HG02798 (cell line): ENCODE measurements around the gene CAMSAP1.

ENCODE experiments used
- ATAC-seq: cut with Tn5 transposase; IDR thresholded peaks from one replicate; pipeline ENCODE4 v1.9.1; 2021; ENCODE audit warnings: mild to moderate bottlenecking; ENCODE audit not compliant: unreplicated experiment, poor library complexity

The CAMSAP1 gene

DNA sequence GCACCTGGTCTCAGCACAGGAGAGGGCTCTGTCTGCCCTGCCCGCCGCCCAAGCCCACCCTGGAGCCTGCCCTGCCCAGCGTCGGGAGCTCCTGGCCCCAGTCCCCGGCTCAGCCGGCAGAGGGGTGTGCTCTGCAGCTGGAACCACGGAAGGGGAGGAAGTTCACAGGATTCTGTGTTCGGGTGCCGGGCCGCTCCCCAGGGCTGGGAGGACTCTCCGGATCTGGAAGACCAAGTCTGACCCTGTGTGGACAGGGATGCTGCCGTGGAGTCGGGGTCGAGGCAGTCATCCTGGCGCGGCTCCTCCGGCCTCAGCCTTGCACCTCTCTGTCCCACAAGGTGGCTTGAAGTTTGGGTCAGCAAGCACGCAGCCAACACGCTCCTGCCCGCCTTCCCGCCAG, 126.7 kb downstream of the CAMSAP1 start:
- ATAC-seq = no peak

DNA sequence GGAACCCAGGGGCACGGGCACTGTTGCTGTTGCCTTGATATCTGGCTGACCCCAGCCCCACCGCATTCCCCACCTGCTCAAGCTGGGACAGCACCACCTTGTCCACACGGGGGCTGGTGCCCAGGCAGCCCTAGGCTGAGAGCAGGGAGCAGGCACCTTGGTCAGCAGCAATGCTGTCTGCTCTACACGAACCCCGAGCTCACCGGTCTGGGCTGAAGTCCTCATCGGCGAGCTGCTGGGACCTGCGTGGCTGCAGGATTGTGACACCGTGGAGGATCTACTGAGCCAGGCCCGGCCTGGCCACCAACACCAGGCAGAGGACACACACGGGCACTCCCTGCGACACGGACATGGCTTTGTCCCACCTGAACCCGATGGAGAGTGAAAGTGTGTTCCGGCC, 127.3 kb downstream of the CAMSAP1 start:
- ATAC-seq = no peak

DNA sequence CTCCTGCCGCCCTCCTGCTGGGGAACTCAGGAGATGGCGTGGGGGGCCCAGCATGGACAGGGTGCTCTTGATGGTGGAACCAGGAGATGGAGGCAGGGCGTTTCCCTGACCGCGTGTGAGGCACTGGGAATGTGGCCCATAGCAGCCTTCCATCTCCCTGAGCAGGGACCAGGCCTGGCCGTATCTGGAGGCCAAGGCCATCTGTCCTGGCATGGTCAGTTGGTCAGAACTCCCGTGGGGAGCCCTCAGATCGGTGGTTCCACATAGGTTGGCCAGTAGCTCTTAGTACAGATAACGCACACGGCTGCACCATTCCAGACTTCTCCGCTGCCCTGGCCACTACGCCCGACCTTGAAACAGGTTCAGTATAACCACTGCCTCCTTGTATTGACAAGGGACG, 127.8 kb downstream of the CAMSAP1 start:
- ATAC-seq = no peak

DNA sequence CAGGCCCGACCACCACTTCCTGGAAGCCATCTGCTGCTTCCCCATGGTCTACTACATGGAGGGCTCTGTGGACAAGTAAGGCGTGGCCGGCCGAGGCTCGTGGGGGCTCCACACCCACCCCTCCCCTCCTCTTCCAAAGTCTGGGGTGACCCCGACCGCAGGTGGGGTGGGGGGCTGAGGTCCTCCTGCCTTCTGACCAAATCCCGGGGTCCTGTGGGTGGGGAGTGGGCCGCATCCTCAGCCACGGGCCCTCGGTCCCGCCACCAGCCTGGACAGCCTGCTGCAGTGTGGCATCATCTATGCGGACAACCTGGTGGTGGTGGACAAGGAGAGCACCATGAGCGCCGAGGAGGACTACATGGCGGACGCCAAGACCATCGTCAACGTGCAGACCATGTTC, 128.9 kb downstream of the CAMSAP1 start:
- no peak for ATAC-seq

DNA sequence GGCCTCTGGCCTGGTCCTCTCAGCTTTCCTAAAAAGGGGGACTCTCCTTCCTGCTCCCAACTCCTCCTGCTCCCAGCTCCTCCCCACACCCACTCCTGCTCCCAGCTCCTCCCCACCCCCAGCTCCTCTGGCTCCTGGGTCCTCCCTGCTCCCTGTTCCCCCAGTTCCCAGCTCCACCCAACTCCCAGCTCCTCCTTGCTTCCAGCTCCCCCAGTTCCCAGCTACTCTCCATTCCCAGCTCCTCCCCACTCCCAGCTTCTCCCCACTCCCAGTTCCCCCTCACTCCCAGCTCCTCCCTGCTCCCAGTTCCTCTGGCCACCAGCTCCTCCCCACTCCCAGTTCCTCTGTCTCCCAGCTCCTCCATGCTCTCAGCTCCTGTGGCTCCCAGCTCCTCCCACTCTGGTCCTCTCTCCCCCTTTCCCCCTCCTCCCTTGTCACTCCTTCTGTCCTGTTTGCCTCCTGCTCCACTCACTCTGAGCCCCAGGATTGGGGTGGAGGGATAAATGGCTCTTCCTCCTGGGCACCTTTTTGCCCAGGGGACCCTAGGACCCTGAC, 129.6 kb downstream of the CAMSAP1 start:
- no peak for ATAC-seq

DNA sequence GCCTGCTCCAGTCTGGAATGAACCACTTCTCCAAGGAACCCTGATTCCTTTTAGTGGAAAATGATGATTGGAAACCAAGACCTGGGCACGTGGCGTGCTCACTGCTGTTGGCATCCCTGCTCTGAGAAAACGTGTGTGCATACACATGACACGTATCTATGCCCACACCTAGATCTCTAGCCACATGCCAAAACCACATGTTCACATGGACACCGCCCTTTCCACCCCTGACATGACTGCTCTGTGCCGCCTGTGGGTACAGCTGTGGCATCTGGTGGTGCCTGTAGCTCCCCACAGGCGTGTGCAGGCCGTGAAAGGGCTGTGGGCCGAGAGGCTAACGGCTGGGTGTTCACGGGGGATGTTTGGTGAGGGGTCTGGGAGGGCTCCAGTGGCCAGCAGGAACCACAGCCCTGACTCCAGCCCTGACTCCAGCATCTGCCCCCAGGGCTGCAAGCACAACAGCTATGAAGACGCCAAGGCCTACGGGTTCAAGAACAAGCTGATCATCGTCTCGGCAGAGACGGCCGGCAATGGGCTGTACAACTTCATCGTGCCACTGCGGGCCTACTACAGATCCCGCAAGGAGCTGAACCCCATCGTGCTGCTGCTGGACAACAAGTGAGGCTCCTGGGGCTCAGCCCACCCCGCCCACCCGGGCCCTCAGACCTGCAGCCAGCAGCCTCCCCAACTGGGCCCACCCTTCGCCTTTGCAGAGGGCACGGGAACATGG, 130.3 kb downstream of the CAMSAP1 start:
- ATAC-seq = no peak

DNA sequence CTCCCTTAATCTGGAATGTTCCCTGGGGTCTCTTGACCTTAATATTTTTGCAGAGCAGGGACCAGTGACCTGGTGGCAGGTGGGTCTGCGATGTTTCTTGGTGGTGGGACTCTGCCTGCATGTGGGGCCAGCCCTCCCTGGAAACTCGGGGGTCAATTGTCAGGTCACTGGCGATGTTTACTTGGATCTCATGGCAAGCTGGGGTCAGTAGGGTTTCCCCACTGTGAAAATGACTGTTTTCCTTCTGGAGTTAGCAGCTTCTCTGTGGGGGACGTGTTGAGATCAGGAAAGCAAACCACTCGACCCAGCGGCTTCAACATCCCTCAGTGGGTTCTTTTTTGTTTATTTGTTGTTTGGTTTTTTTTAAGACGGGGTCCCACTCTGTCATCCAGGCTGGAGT, 131.4 kb downstream of the CAMSAP1 start:
- no peak for ATAC-seq

DNA sequence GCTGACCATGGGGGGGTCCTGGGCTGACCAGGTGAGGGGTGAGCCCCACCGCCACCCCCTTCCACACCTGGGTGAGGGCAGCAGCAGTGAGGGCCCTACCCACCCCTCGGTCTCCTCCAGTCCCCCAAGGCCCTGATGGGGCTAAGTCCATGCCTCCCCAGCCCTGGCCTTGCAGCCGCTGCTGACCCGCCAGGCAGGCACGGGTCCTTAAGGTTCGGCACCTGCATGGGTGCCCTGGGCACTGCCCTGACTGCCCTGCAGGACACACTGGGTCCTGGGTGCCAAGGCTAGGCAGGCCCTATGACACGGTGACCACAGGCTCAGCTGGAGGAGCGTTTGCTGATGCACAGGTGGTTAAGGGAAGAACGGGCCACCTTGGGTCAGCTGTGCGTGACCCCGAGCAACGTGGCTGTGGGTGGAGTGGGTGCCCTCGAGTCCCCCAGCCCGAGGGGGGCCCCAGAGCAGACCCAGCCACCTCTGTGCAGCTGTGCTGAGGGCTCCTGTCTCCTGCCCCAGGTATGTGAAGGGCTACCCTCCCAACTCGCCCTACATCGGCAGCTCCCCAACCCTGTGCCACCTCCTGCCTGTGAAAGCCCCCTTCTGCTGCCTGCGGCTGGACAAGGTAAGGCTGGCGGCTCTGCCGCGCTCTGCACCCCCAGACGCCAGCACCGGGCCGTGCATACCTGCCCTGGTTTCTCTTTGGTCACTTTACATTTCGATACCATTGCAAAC, 132.4 kb downstream of the CAMSAP1 start:
- no peak for ATAC-seq

DNA sequence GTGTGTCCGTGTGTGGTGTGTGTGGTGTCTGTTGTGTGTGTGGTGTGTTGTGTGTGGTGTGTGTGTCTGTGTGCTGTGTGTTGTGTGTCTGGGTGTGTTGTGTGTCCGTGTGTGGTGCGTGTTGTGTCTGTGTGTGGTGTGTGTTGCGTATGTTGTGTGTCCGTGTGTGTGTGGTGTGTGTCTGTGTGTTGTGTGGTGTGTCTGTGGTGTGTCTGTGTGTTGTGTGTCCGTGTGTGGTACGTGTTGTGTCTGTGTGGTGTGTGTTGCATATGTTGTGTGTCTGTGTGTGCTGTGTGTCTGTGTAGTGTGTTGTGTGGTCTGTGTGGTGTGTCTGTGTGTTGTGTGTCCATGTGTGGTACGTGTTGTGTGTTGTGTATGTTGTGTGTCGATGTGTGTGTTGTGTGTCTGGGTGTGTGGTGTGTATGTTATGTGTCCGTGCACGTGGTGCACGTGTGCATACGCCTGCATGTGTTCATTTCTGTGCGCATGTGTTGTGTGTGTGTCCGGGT, 133.1 kb downstream of the CAMSAP1 start:
- ATAC-seq = no peak

DNA sequence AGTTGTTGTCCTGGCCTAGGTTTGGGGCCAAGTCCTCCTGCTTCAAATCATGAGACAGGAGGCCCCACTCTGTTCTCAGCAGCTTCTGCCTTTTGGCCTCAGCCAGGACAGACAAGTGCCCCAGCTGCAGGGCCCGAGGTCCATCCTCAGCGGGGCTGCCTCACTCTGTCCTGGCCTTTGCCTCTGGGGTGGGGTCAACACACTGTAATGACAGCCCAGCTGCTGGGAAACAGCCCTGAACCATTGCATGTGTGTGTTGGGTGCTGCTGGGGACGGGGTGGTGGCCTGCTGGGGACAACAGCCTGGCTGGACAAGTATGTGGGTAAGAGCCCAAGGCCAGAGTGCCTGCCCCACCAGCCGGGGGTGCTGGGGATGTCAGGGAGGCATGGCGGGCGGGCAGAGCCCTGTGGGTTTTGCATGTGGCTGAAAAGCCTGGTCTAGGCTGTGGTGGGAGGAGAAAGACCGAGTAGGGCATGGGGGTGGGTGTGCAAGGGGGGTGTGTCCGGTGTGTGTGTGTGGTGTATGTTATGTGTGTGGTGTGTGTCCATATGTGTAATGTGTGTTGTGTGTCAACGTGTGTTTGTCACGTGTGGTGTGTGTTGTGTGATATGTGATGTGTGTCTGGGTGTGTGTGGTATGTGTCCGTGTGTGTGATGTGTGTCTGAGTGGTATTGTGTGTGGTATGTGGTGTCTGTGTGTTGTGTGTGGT, 133.7 kb downstream of the CAMSAP1 start:
- ATAC-seq = no peak

DNA sequence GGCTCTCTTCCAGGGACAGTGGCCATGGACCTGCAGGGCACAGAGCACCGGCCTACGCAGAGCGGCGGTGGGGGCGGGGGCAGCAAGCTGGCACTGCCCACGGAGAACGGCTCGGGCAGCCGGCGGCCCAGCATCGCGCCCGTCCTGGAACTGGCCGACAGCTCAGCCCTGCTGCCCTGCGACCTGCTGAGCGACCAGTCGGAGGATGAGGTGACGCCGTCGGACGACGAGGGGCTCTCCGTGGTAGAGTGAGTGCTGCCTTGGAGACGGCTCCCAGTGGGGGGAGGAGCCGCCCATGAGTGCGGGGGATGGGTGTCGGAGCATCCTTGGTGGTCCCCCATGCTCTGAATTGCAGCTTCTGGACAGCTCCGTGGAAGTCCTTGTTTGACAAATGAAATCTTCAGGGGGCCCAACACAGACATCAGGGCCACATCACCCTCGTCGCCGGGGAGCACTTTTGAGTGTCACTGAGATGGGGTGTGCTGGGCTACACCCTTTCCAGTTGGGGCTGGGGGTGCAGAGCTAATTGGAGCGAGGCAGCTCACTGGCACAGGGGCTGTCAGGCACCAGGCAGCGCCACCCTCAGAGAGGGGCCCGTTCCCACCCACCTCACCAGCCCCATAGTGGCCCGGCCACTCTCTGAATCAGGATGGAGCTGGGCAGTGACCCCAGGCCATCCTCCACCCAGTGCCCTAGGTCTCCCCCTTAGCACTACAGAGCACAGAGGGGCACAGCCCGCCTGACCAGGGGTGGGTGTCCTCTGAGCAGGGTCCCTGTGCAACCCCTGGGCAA, 134.4 kb downstream of the CAMSAP1 start:
- no peak for ATAC-seq

DNA sequence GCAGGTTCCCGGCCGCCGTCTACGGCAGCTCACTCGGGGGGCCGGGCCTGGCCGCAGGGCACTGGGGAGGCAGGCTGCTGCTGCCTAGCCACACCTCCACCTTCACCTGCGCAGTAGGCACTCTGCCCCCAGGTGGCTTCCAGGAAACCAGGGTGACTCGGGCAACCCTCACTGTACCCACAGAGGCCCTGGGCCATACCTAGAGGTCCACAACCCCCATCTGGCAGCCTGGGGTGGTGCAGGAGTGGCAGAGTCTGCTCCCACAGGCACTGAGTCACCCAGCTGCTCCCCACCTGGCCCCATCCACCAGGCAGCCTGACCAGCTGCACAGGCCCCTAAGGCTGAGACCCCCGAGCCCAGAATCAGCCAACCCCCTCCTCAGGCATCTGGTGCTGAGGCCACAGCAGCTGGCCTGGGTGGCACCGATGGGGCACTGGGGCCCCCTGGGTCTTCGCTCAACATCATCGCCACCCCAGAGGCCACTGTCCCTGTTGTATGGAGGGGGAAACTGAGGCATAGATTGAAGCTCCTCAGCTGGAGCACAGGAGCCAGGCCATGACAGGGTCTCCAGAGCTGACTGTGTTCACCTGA, 135.2 kb downstream of the CAMSAP1 start:
- ATAC-seq = no peak

DNA sequence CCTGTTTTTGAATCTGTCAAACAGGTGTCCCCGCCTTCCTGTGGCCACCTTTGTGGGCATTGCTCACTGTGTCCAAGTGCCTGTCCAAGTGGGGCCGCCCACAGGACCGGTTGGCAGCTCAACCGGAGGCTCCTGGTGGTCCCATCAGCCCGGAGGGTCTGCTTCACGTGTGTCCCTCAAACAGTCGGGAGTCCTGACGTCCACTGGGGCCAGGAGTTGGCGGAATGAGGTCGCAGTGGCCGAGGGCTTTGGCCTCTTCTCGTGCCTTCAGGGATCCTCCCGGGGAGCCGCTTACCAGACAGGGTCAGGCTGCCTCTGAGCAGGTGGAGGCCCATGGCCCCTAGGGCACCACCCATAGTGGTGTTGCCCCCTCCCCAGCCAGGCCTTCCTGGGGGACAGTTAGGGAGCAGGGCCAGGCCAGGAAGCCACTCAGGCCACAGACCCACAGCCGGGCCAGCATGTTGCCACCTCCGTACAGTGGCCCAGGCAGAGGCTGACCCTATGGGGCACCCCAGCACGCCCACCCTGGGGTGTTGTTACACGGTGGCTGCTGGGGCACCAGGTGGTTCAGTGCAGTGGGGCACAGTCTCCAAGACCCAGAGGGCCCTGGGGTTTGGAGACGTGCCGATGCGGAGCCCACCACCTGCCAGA, 135.8 kb downstream of the CAMSAP1 start:
- no peak for ATAC-seq

DNA sequence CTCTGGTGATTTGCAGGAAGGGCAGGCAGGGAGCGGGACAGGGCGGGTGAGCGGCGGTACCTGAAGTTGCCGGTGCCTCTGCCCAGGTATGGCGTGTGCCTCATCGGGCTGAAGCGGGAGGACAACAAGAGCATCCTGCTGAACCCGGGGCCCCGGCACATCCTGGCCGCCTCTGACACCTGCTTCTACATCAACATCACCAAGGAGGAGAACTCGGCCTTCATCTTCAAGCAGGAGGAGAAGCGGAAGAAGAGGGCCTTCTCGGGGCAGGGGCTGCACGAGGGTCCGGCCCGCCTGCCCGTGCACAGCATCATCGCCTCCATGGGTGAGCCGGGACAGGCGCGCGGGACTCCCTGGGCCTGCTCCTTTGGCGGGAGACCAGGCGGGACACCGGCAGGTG, 136.6 kb downstream of the CAMSAP1 start:
- ATAC-seq = no peak

DNA sequence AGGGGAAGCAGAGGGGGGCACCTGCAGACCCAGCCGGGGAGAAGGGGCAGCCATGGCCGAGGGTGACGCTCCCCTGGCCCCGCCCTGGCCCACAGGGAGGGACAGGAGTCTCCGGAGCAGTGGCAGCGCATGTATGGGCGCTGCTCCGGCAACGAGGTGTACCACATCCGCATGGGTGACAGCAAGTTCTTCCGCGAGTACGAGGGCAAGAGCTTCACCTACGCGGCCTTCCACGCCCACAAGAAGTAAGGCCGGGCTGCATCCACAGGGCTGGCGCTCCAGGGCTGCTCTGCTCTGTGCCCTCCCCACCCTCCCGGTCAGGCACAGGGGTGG, 137.2 kb downstream of the CAMSAP1 start:
- ATAC-seq = no peak

DNA sequence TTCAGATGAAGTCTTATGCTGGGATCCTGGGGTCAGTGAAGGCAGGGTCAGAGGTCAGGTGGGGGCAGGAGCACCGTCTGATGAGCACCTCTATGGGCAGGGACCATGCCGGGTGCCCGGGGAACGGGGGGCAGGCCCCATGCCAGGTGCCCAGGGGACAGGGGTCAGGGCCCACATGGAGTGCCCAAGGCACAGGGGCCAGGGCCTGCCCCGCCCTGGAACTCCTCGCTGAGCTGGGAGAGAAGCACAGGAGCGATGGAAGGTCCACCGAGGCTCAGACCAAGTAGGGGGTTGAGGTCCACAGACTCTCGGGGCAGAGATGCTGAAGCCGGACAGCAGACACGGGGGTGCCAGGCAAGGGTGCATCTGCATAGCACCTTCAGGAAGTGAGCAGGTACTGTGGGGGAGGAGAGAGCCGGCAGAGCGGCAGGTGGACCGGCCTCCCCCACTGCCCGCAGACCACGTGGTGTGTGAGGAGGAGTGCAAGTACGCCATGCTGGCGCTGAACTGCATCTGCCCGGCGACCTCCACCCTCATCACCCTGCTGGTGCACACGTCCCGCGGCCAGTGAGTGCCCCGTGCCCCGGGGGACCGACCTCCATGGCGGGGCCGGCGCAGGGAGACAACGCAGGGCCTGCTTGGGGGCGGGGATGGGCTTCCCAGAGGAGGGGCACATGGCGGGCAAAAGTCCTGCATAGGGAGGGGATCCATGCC, 137.7 kb downstream of the CAMSAP1 start:
- ATAC-seq = no peak

DNA sequence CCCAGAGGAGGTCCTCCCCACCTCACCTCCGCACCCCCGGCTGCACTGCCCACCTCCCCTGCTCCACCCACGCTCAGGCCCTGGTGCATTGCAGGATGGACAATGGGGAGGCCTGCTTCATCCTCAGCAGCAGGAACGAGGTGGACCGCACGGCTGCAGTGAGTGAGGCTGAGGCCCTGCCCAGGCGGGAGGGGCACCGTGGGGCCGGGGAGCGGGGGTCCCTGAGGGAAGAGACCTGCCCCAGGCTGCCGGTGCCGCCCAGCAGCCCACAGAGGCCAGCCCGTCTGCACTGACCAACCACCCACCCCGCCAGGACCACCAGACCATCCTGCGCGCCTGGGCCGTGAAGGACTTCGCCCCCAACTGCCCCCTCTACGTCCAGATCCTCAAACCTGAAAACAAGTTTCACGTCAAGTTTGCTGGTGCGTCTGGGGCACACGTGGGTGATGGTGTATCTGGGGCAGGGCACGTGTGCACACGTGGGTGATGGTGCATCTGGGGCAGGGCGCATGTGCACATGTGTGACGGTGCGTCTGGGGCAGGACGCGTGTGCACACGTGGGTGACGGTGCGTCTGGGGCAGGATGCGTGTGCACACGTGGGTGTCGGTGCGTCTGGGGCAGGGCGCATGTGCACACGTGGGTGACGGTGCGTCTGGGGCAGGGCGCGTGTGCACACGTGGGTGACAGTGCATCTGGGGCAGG, 138.7 kb downstream of the CAMSAP1 start:
- ATAC-seq = no peak

DNA sequence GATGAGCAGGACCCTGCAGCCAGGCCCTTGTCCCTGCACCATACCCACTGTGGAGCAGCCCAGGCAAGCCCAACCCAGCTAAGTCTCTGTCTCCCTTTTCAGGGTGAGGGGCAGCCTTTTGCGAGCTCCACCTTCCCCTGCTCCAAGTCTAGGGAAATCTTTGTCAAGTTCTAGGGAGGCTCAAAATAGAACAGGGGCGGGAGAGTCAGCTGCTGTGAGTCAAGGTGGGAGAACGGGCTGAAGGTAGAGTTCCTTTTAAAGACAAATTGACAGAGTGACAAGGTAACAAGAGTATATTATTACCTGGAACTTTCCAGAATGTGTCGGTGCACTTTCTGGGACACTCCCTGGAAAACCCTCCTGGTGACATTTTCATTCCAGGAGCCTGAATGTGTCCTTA, 140.6 kb downstream of the CAMSAP1 start:
- no peak for ATAC-seq
